Fibroblast of skin of back (primary cell): ENCODE measurements around the gene BUB3.
A peak's percentile ranks its signal among the peaks of the same experiment; 100 is the strongest.
"Not testable (repeated sequence)": the region's sequence is repeated elsewhere in the genome, so short reads cannot be mapped to it uniquely, and the experiment has no call there.

Experiments used
- DNase-seq: peaks from one replicate; pipeline ENCODE4 v3.0.0-alpha.2; 2013

The BUB3 gene

GRCh38 chr10:123154711-123155505 is 706 bp downstream of the BUB3 start:
- peak; percentile 56 for DNase-seq

GRCh38 chr10:123156078-123156477 is 1.9 kb downstream of the BUB3 start:
- peak; percentile 68 for DNase-seq

- DNase-seq = peak; percentile 34
Observed at GRCh38 chr10:123157210-123157609, 3.0 kb downstream of the BUB3 start.

GRCh38 chr10:123158682-123159081 is 4.5 kb downstream of the BUB3 start:
- no peak for DNase-seq

- DNase-seq = no peak
Observed at GRCh38 chr10:123160311-123160980, 6.2 kb downstream of the BUB3 start.

- no peak for DNase-seq
Observed at GRCh38 chr10:123164319-123164718, 10.1 kb downstream of the BUB3 start.

- no peak for DNase-seq
Observed at GRCh38 chr10:123165445-123166072, 11.4 kb downstream of the BUB3 start.

- no peak for DNase-seq
Observed at GRCh38 chr10:123166618-123167017, 12.4 kb downstream of the BUB3 start.

- DNase-seq = no peak
Observed at GRCh38 chr10:123170961-123171360, 16.8 kb downstream of the BUB3 start.

GRCh38 chr10:123171616-123172015 is 17.4 kb downstream of the BUB3 start:
- DNase-seq = not testable (repeated sequence)

GRCh38 chr10:123175389-123176387 is 21.5 kb downstream of the BUB3 start:
- no peak for DNase-seq

GRCh38 chr10:123178390-123178789 is 24.2 kb downstream of the BUB3 start:
- not testable (repeated sequence) for DNase-seq

- no peak for DNase-seq
Observed at GRCh38 chr10:123180101-123181090, 26.2 kb downstream of the BUB3 start.

GRCh38 chr10:123183724-123184123 is 29.5 kb downstream of the BUB3 start:
- no peak for DNase-seq

- no peak for DNase-seq
Observed at GRCh38 chr10:123187781-123188180, 33.6 kb downstream of the BUB3 start.

GRCh38 chr10:123191886-123192285 is 37.7 kb downstream of the BUB3 start:
- no peak for DNase-seq

- no peak for DNase-seq
Observed at GRCh38 chr10:123194056-123194455, 39.9 kb downstream of the BUB3 start.

- DNase-seq = no peak
Observed at GRCh38 chr10:123200531-123200930, 46.3 kb downstream of the BUB3 start.

GRCh38 chr10:123202506-123202905 is 48.3 kb downstream of the BUB3 start:
- DNase-seq = no peak

GRCh38 chr10:123203393-123204126 is 49.4 kb downstream of the BUB3 start:
- no peak for DNase-seq
